HCT116 (cell line): ENCODE measurements around the gene PKD2L2. TPM values are rescaled to one million over a fixed set of nuclear protein-coding genes. Genes with fewer than 3 reads are reported as not detected.

Experiments
- ATAC-seq: fragments of 200-7000 bp; cut with Tn5 transposase; 2 replicates; pipeline ENCODE4 v1.9.1; 2020; ENCODE audit warnings: mild to moderate bottlenecking, moderate library complexity
- BruUV-seq: library from RNA; stranded (reverse); fragments of 400-500 nt; replicated peaks from 2 replicates; lab custom pipeline; 2021; lab: Mats Ljungman, UMichigan
- CTCF ChIA-PET: fragments of 300-600 bp; sonication (Branson Sonifier 250); formaldehyde crosslinking; loops from one replicate; lab custom pipeline; 2021; ENCODE audit warnings: antibody characterized with exemption; lab: Charles Lee
- POLR2A ChIA-PET: fragments of 300-600, 350-600 bp; sonication (Branson Sonifier 250); formaldehyde crosslinking; loops from one replicate; lab custom pipeline; 2021; ENCODE audit warnings: antibody characterized with exemption; lab: Charles Lee
- RAD21 ChIA-PET, 2 experiments: fragments of 300-600 bp; sonication (Branson Sonifier 250); formaldehyde crosslinking; loops; one replicate each; lab custom pipeline; 2023; ENCODE audit warnings: low total read pairs in 2 of 2; ENCODE audit not compliant: uncharacterized antibody in 2 of 2, unreplicated experiment in 2 of 2, low non-redundant PET in 1 of 2; lab: Charles Lee
- DNase-seq: peaks from one replicate; pipeline ENCODE4 v3.0.0-alpha.2; 2010; ENCODE audit warnings: low read depth, low spot score
- H2AFZ ChIP-seq: fragments of 200-600 bp; shearing (Covaris generic), sonication (generic); 2 replicates; pipeline ENCODE4 v1.6.1; 2017; ENCODE audit warnings: low read depth, mixed run types, mixed read lengths, antibody characterized with exemption, low read length; ENCODE audit not compliant: poor library complexity, severe bottlenecking
- H3K27ac ChIP-seq: 2 replicates; pipeline ENCODE4 v1.5.1; 2012; ENCODE audit warnings: low read depth, low read length
- H3K27me3 ChIP-seq: fragments of 200-600 bp; sonication (generic); 2 replicates; pipeline ENCODE4 v1.6.1; 2016; ENCODE audit warnings: mixed run types, low read length, mixed read lengths; ENCODE audit not compliant: insufficient read depth
- H3K36me3 ChIP-seq, 2 experiments: fragments of 200-500 bp in 1 of 2; fragments of 200-600 bp in 1 of 2; sonication (Bioruptor generic) in 1 of 2; sonication (generic) in 1 of 2; 2 replicates each; pipeline versions ENCODE4 v1.5.1 to v1.6.1; 2014 to 2016; ENCODE audit warnings: low read length in 2 of 2, inconsistent platforms in 1 of 2, mixed read lengths in 1 of 2, mixed run types in 1 of 2; ENCODE audit not compliant: insufficient read depth in 2 of 2, control insufficient read depth in 1 of 2
- H3K4me1 ChIP-seq, 2 experiments: fragments of 200-600 bp in 1 of 2; sonication (generic) in 1 of 2; 2 replicates each; pipeline versions ENCODE4 v1.5.1 to v1.6.1; 2012 to 2017; ENCODE audit warnings: low read length in 2 of 2, inconsistent platforms in 1 of 2, mild to moderate bottlenecking in 1 of 2, mixed read lengths in 1 of 2, mixed run types in 1 of 2, moderate library complexity in 1 of 2; ENCODE audit not compliant: insufficient read depth in 2 of 2, control insufficient read depth in 1 of 2
- H3K4me2 ChIP-seq: fragments of 200-600 bp; sonication (generic); 2 replicates; pipeline ENCODE4 v1.6.1; 2017; ENCODE audit warnings: mixed run types, low read length, mixed read lengths
- H3K4me3 ChIP-seq, 2 experiments: fragments of 200-600 bp in 1 of 2; sonication (generic) in 1 of 2; replicated peaks in 1 of 2; 2 replicates each; pipeline ENCODE4 v1.5.1; 2011 to 2016; ENCODE audit warnings: low read length in 2 of 2, control low read depth in 1 of 2, low read depth in 1 of 2, mild to moderate bottlenecking in 1 of 2, mixed read lengths in 1 of 2, mixed run types in 1 of 2
- H3K79me2 ChIP-seq: fragments of 200-600 bp; sonication (generic); 2 replicates; pipeline ENCODE4 v1.6.1; 2017; ENCODE audit warnings: mild to moderate bottlenecking, mixed run types, low read length, moderate library complexity, mixed read lengths; ENCODE audit not compliant: insufficient read depth
- H3K9ac ChIP-seq: fragments of 200-600 bp; sonication (generic); 2 replicates; pipeline ENCODE4 v1.6.1; 2016; ENCODE audit warnings: low read length, mixed read lengths
- H3K9me2 ChIP-seq: fragments of 200-600 bp; sonication (generic), shearing (Covaris generic); 2 replicates; pipeline ENCODE4 v1.6.1; 2017; ENCODE audit warnings: mixed run types, mild to moderate bottlenecking, moderate library complexity; ENCODE audit not compliant: insufficient read depth
- H3K9me3 ChIP-seq, 2 experiments: fragments of 200-500 bp in 1 of 2; fragments of 200-600 bp in 1 of 2; sonication (Bioruptor generic) in 1 of 2; sonication (generic) in 1 of 2; 2 replicates each; pipeline ENCODE4 v1.6.1; 2014 to 2017; ENCODE audit warnings: low read length in 2 of 2, mixed read lengths in 2 of 2, inconsistent platforms in 1 of 2, low read depth in 1 of 2, mild to moderate bottlenecking in 1 of 2, mixed run types in 1 of 2, moderate library complexity in 1 of 2; ENCODE audit not compliant: control insufficient read depth in 1 of 2, insufficient read depth in 1 of 2
- H4K20me1 ChIP-seq: fragments of 200-600 bp; sonication (generic), shearing (Covaris generic); 2 replicates; pipeline ENCODE4 v1.6.1; 2017; ENCODE audit warnings: mixed run types, mild to moderate bottlenecking, moderate library complexity; ENCODE audit not compliant: insufficient read depth
- CBX3 ChIP-seq: IDR thresholded peaks from 2 replicates; pipeline ENCODE4 v1.6.1; 2012; ENCODE audit warnings: low read depth
- CTCF ChIP-seq, 3 experiments: fragments of 200-600 bp in 1 of 3; sonication (generic) in 1 of 3; IDR thresholded peaks in 2 of 3; conservative IDR thresholded peaks in 1 of 3; 2 replicates each; pipeline ENCODE4 v1.5.1; 2012 to 2017; ENCODE audit warnings: low read depth in 2 of 3, low read length in 2 of 3, antibody characterized with exemption in 1 of 3, borderline replicate concordance in 1 of 3, control low read depth in 1 of 3, mild to moderate bottlenecking in 1 of 3, mixed read lengths in 1 of 3, mixed run types in 1 of 3, moderate library complexity in 1 of 3; ENCODE audit not compliant: insufficient read depth in 1 of 3
- EGR1 ChIP-seq: IDR thresholded peaks from 2 replicates; pipeline ENCODE4 v1.6.1; 2012; ENCODE audit warnings: low read depth
- ELF1 ChIP-seq: IDR thresholded peaks from 2 replicates; pipeline ENCODE4 v1.6.1; 2012; ENCODE audit warnings: low read depth, borderline replicate concordance
- EZH2phosphoT487 ChIP-seq: fragments of 200-600 bp; IDR thresholded peaks from 2 replicates; pipeline ENCODE4 v1.6.1; 2018; ENCODE audit warnings: antibody characterized with exemption, borderline replicate concordance
- FOSL1 ChIP-seq: IDR thresholded peaks from 2 replicates; pipeline ENCODE4 v1.6.1; 2012; ENCODE audit warnings: low read depth
- MAX ChIP-seq: IDR thresholded peaks from 2 replicates; pipeline ENCODE4 v1.6.1; 2012
- POLR2A ChIP-seq: IDR thresholded peaks from 2 replicates; pipeline ENCODE4 v1.7.0; 2011; ENCODE audit warnings: borderline replicate concordance; ENCODE audit not compliant: insufficient read depth, insufficient read length; ENCODE audit errors: extremely low read depth
- POLR2AphosphoS5 ChIP-seq: IDR thresholded peaks from 2 replicates; pipeline ENCODE4 v1.6.1; 2011; ENCODE audit warnings: mild to moderate bottlenecking, low read depth, low read length, moderate library complexity
- RAD21 ChIP-seq: IDR thresholded peaks from 2 replicates; pipeline ENCODE4 v1.6.1; 2012; ENCODE audit warnings: low read depth, mild to moderate bottlenecking
- SP1 ChIP-seq: IDR thresholded peaks from 2 replicates; pipeline ENCODE4 v1.6.1; 2012; ENCODE audit warnings: low read depth
- ZBTB33 ChIP-seq: IDR thresholded peaks from 2 replicates; pipeline ENCODE4 v1.6.1; 2011; ENCODE audit warnings: mild to moderate bottlenecking, low read length, moderate library complexity; ENCODE audit not compliant: insufficient replicate concordance; ENCODE audit errors: extremely low read depth
- ZFX ChIP-seq: fragments of 450-650 bp; IDR thresholded peaks from 2 replicates; pipeline ENCODE4 v1.6.1; 2017
- ZNF274 ChIP-seq: fragments of 200-500 bp; sonication (Bioruptor generic); IDR thresholded peaks from 2 replicates; pipeline ENCODE4 v1.6.1; 2014; ENCODE audit warnings: mild to moderate bottlenecking, low read depth, low read length, inconsistent platforms
- intact Hi-C: fragments of 100-400 bp; cut with micrococcal nuclease; formaldehyde crosslinking; loops from 2 replicates; pipeline ENCODE4 v1.10.0; 2022
- total RNA-seq: library from RNA; stranded (reverse); gene quantifications from one replicate; pipeline ENCODE4 v1.2.1, GENCODE V29; 2021; ENCODE audit not compliant: unreplicated experiment
- TF ChIP-seq, protein P1 (sequence below): IDR thresholded peaks from 2 replicates; pipeline ENCODE4 v1.6.1; 2012

The PKD2L2 gene
- total RNA-seq, 1 experiment from 2014 or later: not detected

DNA sequence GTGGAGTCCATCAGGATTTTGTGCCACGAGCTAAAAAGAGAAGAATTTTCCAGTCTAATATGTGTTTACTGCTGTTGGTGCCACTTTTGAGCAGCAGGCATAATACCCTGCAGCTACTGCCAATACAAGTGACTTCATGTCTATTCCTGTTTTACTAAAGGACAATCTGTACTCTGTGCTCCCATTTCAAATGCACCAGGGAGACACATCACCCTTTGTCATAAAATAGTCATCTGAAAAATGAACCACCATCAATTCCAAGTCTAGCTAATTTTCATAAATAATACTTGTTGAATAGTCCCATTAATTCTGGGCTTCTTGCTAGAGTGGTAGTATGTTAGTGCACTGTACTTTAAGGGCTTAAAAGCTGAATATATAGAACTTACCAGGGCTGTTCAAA lies 8.9 kb upstream of the PKD2L2 start (continued):
- TF ChIP-seq ZBTB33 (no peak), CBX3 (no peak), ZNF274 (no peak), EZH2phosphoT487 (no peak), POLR2AphosphoS5 (no peak), FOSL1 (no peak)
- TF ChIP-seq, all 23 proteins: peak for 0

GRCh38 chr5:137887831-137888230 lies 1.4 kb upstream of the PKD2L2 start:
- Histone ChIP-seq H3K4me3 (no peak overlapping the region), H3K27me3 (no peaks in the 10 kb centered on the region), H2AFZ (no peak overlapping the region), H3K4me2 (no peak overlapping the region), H3K4me1 (no peaks in the 10 kb centered on the region), H3K9me2 (no peaks in the 10 kb centered on the region), H4K20me1 (no peaks in the 10 kb centered on the region), H3K79me2 (no peaks in the 10 kb centered on the region), H3K36me3 (no peaks in the 10 kb centered on the region), H3K9ac (no peak overlapping the region), H3K27ac (no peak overlapping the region), H3K9me3 (no peaks in the 10 kb centered on the region)
- RAD21 ChIA-PET: no interaction called here
- TF ChIP-seq ZFX (no peak), RAD21 (no peak), EGR1 (no peak), POLR2AphosphoS5 (no peak), MAX (no peak), ZBTB33 (no peak), EZH2phosphoT487 (no peak), ELF1 (no peak), ZNF274 (no peak), CBX3 (no peak), CTCF (IDR thresholded peaks at IDR 0.05 in 2 of 3, conservative IDR thresholded peaks at IDR 0.05 in 1 of 3; ENCODE audit: borderline replicate concordance in 1 of 3, insufficient read depth in 1 of 3, low read depth in 2 of 3, low read length in 2 of 3) (no peak), SP1 (no peak), POLR2A (no peak)
- TF ChIP-seq, protein P1, sequence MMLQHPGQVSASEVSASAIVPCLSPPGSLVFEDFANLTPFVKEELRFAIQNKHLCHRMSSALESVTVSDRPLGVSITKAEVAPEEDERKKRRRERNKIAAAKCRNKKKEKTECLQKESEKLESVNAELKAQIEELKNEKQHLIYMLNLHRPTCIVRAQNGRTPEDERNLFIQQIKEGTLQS: no peak
- intact Hi-C loops: no loop called here
- DNase-seq (no peak), ATAC-seq (no peak)
- POLR2A ChIA-PET: no interaction called here
- no TSS peak for BruUV-seq
- CTCF ChIA-PET: no interaction called here
